Measurements from ENCODE around the gene WFDC10A. TPM values are rescaled to one million over a fixed set of nuclear protein-coding genes. Genes with fewer than 3 reads are reported as not detected.

The WFDC10A gene
- total and polyA plus RNA-seq, 9 of the 15 experiments (the other 6 are each of a cell fraction or from before 2014, with no cell fraction given): not detected

DNA sequence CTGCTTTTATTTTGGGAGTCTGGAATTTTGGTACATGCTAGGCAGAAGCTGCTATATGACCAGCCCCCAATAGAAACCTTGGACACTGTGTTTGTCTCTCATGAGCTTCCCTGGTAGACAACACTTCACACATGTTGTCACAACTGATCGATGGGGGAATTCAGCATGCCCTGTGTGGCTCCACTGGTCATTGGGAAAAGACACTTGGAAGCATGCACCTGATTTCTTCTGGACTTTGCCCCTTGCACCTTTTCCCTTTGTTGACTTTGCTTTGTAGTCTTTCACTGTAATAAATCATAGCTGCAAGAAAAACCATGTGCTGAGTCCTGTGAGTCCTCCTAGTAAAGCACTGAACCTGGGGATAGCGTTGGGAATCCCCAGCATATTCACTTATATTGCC lies 7.9 kb upstream of the WFDC10A start (continued):
- TF ChIP-seq, protein P1, sequence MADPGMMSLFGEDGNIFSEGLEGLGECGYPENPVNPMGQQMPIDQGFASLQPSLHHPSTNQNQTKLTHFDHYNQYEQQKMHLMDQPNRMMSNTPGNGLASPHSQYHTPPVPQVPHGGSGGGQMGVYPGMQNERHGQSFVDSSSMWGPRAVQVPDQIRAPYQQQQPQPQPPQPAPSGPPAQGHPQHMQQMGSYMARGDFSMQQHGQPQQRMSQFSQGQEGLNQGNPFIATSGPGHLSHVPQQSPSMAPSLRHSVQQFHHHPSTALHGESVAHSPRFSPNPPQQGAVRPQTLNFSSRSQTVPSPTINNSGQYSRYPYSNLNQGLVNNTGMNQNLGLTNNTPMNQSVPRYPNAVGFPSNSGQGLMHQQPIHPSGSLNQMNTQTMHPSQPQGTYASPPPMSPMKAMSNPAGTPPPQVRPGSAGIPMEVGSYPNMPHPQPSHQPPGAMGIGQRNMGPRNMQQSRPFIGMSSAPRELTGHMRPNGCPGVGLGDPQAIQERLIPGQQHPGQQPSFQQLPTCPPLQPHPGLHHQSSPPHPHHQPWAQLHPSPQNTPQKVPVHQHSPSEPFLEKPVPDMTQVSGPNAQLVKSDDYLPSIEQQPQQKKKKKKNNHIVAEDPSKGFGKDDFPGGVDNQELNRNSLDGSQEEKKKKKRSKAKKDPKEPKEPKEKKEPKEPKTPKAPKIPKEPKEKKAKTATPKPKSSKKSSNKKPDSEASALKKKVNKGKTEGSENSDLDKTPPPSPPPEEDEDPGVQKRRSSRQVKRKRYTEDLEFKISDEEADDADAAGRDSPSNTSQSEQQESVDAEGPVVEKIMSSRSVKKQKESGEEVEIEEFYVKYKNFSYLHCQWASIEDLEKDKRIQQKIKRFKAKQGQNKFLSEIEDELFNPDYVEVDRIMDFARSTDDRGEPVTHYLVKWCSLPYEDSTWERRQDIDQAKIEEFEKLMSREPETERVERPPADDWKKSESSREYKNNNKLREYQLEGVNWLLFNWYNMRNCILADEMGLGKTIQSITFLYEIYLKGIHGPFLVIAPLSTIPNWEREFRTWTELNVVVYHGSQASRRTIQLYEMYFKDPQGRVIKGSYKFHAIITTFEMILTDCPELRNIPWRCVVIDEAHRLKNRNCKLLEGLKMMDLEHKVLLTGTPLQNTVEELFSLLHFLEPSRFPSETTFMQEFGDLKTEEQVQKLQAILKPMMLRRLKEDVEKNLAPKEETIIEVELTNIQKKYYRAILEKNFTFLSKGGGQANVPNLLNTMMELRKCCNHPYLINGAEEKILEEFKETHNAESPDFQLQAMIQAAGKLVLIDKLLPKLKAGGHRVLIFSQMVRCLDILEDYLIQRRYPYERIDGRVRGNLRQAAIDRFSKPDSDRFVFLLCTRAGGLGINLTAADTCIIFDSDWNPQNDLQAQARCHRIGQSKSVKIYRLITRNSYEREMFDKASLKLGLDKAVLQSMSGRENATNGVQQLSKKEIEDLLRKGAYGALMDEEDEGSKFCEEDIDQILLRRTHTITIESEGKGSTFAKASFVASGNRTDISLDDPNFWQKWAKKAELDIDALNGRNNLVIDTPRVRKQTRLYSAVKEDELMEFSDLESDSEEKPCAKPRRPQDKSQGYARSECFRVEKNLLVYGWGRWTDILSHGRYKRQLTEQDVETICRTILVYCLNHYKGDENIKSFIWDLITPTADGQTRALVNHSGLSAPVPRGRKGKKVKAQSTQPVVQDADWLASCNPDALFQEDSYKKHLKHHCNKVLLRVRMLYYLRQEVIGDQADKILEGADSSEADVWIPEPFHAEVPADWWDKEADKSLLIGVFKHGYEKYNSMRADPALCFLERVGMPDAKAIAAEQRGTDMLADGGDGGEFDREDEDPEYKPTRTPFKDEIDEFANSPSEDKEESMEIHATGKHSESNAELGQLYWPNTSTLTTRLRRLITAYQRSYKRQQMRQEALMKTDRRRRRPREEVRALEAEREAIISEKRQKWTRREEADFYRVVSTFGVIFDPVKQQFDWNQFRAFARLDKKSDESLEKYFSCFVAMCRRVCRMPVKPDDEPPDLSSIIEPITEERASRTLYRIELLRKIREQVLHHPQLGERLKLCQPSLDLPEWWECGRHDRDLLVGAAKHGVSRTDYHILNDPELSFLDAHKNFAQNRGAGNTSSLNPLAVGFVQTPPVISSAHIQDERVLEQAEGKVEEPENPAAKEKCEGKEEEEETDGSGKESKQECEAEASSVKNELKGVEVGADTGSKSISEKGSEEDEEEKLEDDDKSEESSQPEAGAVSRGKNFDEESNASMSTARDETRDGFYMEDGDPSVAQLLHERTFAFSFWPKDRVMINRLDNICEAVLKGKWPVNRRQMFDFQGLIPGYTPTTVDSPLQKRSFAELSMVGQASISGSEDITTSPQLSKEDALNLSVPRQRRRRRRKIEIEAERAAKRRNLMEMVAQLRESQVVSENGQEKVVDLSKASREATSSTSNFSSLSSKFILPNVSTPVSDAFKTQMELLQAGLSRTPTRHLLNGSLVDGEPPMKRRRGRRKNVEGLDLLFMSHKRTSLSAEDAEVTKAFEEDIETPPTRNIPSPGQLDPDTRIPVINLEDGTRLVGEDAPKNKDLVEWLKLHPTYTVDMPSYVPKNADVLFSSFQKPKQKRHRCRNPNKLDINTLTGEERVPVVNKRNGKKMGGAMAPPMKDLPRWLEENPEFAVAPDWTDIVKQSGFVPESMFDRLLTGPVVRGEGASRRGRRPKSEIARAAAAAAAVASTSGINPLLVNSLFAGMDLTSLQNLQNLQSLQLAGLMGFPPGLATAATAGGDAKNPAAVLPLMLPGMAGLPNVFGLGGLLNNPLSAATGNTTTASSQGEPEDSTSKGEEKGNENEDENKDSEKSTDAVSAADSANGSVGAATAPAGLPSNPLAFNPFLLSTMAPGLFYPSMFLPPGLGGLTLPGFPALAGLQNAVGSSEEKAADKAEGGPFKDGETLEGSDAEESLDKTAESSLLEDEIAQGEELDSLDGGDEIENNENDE (IDR thresholded peaks at IDR 0.05; ENCODE audit: low read depth, low read length): no peak
- TF ChIP-seq, protein P2, sequence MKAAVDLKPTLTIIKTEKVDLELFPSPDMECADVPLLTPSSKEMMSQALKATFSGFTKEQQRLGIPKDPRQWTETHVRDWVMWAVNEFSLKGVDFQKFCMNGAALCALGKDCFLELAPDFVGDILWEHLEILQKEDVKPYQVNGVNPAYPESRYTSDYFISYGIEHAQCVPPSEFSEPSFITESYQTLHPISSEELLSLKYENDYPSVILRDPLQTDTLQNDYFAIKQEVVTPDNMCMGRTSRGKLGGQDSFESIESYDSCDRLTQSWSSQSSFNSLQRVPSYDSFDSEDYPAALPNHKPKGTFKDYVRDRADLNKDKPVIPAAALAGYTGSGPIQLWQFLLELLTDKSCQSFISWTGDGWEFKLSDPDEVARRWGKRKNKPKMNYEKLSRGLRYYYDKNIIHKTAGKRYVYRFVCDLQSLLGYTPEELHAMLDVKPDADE (conservative IDR thresholded peaks at IDR 0.05; ENCODE audit: control insufficient read depth, low read depth, low read length): no peak
- no peak for TF ChIP-seq GTF2F1 (IDR thresholded peaks at IDR 0.05; ENCODE audit: low read depth, low read length)

Data from K562 (cell line).